K562 treated with DMSO at 1 percent for 48 hours (cell line): Measurements from ENCODE around the gene METTL18. TPM values are rescaled to one million over a fixed set of nuclear protein-coding genes. Genes with fewer than 3 reads are reported as not detected.

Source experiments
- total RNA-seq: library from RNA; unstranded; fragments of 300-600 nt; gene quantifications from 2 replicates; pipeline ENCODE4 v1.2.3, GENCODE V29; 2022; ENCODE audit warnings: low replicate concordance; ENCODE audit errors: extremely low read depth

METTL18 gene
- total RNA-seq, result not detected in 2 replicates

GRCh38 chr1:169794530-169795416, at the start of gene METTL18:
Gene METTL18, minus strand, starts transcription at chr1:169794907. Its CDS starts 1,212 bp downstream, at chr1:169793695.

Other genes starting within 250 kb of the METTL18 start
- not detected in 2 replicates for gene F5, start 208.4 kb downstream of the METTL18 start, total RNA-seq
- not detected in 2 replicates for gene SELP, start 164.8 kb downstream of the METTL18 start, total RNA-seq
- not detected in 2 replicates for gene SELL, start 83.3 kb downstream of the METTL18 start, total RNA-seq
- gene SELE, start 60.8 kb downstream of the METTL18 start, total RNA-seq, result not detected in 2 replicates
- not detected in 2 replicates for gene SCYL3, start 99.0 kb upstream of the METTL18 start, total RNA-seq